Testis (tissue), 2 donors: ENCODE measurements around the gene PTGDS.

Experiments
- CTCF ChIP-seq, 3 experiments: fragments of 450-650 bp in 2 of 3; fragments of 200-600 bp in 1 of 3; sonication (generic) in 1 of 3; IDR thresholded peaks; one replicate each; pipeline ENCODE4 v1.5.1; 2016 to 2019; ENCODE audit warnings: antibody characterized with exemption in 3 of 3, mild to moderate bottlenecking in 2 of 3, moderate library complexity in 1 of 3
- POLR2A ChIP-seq: fragments of 450-650 bp; IDR thresholded peaks from one replicate; pipeline ENCODE4 v1.6.1; 2017; ENCODE audit warnings: antibody characterized with exemption, mild to moderate bottlenecking, moderate library complexity

GRCh38 chr9:136950656-136951276 lies 26.5 kb upstream of the PTGDS start:
- TF ChIP-seq CTCF (IDR thresholded peaks at IDR 0.05) (no peak), POLR2A (no peak)
